Stimulated activated CD4-positive, alpha-beta T cell treated with anti-CD3 and anti-CD28 coated beads, Interleukin-15, amount 100 ng/mL, for 1 hour (primary cell): ENCODE results near the gene ZBED4.

Experiments
- DNase-seq, 2 donors: peaks; one replicate each; pipeline ENCODE4 v3.0.0-alpha.2; 2020; ENCODE audit warnings: low read depth in 1 of 2, low spot score in 1 of 2

Gene ZBED4

GRCh38 chr22:49900441-49901230, 47.0 kb downstream of the ZBED4 start:
- no peak for DNase-seq

- DNase-seq: no peak
These were observed 47.8 kb downstream of the ZBED4 start for GRCh38 chr22:49901457-49901856.

GRCh38 chr22:49903322-49904039, 49.8 kb downstream of the ZBED4 start:
- DNase-seq: no peak

- no peak for DNase-seq
These were observed 50.4 kb downstream of the ZBED4 start for GRCh38 chr22:49904040-49904369.

GRCh38 chr22:49905465-49905864, 51.8 kb downstream of the ZBED4 start:
- DNase-seq: no peak

- DNase-seq: no peak
These were observed 52.6 kb downstream of the ZBED4 start for GRCh38 chr22:49906071-49906798.

- no peak for DNase-seq
These were observed 53.2 kb downstream of the ZBED4 start for GRCh38 chr22:49906799-49907290.

- no peak for DNase-seq
These were observed 54.2 kb downstream of the ZBED4 start for GRCh38 chr22:49907807-49908206.

- no peak for DNase-seq
These were observed 56.0 kb downstream of the ZBED4 start for GRCh38 chr22:49909476-49910205.

- DNase-seq: no peak
These were observed 56.8 kb downstream of the ZBED4 start for GRCh38 chr22:49910229-49911155.

- DNase-seq: no peak
These were observed 58.4 kb downstream of the ZBED4 start for GRCh38 chr22:49911881-49912625.

- no peak for DNase-seq
These were observed 59.4 kb downstream of the ZBED4 start for GRCh38 chr22:49913026-49913425.

GRCh38 chr22:49913446-49913845, 59.8 kb downstream of the ZBED4 start:
- no peak for DNase-seq

GRCh38 chr22:49914256-49914655, 60.6 kb downstream of the ZBED4 start:
- DNase-seq: no peak

GRCh38 chr22:49915610-49916009, 62.0 kb downstream of the ZBED4 start:
- DNase-seq: no peak

- DNase-seq: no peak
These were observed 63.2 kb downstream of the ZBED4 start for GRCh38 chr22:49916831-49917230.

GRCh38 chr22:49917974-49918910, 64.6 kb downstream of the ZBED4 start, which contains the start of the genes ALG12 and CRELD2:
Gene ALG12, minus strand, starts transcription at chr22:49918438. Its CDS starts 4,673 bp downstream, at chr22:49913765.
Gene CRELD2, plus strand, starts transcription at chr22:49918634. Its CDS starts 136 bp downstream, at chr22:49918770.
- peak; percentile 95 for DNase-seq
